Epithelial cell of proximal tubule (primary cell): ENCODE measurements around the gene BZW1. TPM values are rescaled to one million over a fixed set of nuclear protein-coding genes. Genes with fewer than 3 reads are reported as not detected.
"Not testable (repeated sequence)": the region's sequence is repeated elsewhere in the genome, so short reads cannot be mapped to it uniquely, and the experiment has no call there.

Experiments
- DNase-seq: peaks from one replicate; pipeline ENCODE4 v3.0.0-alpha.2; 2011; ENCODE audit warnings: low read depth
- H3K4me3 ChIP-seq: 2 replicates; pipeline ENCODE4 v1.5.1; 2011; ENCODE audit warnings: low read depth, mild to moderate bottlenecking, low read length
- CTCF ChIP-seq: conservative IDR thresholded peaks from 2 replicates; pipeline ENCODE4 v1.5.1; 2012; ENCODE audit warnings: low read depth, mild to moderate bottlenecking, low read length
- total RNA-seq: library from RNA; depleted of rRNA; stranded (reverse); fragments of >200 nt; gene quantifications from 2 replicates; pipeline ENCODE4 v1.2.3, GENCODE V29; 2015

Gene BZW1
- total RNA-seq, 1 donor from 2014 or later = 594 TPM

GRCh38 chr2:200814276-200814815, 2.6 kb downstream of the BZW1 start:
- H3K4me3 ChIP-seq = peak overlapping the region; percentile 17
- DNase-seq = no peak
- TF ChIP-seq CTCF = no peak

- DNase-seq = no peak
- no peak for TF ChIP-seq CTCF
- no peak overlapping the region for H3K4me3 ChIP-seq
Measured at GRCh38 chr2:200814917-200815316, 3.2 kb downstream of the BZW1 start.

DNA sequence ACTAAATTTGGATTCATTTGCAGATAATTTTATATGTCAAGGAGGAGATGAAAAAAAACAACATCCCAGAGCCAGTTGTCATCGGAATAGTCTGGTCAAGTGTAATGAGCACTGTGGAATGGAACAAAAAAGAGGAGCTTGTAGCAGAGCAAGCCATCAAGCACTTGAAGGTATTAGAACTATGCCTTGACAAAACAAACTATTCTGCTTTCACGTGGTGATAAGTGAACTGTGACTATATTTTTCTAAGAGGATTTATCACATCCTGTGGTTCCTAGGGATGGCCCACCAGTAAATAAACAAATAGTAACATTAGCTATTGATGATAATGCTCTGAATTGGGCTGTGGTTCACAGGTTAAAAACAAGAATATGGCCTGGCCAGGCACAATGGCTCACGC, 7.0 kb downstream of the BZW1 start:
- not testable (repeated sequence) for DNase-seq, H3K4me3 ChIP-seq

- H3K4me3 ChIP-seq = no peak overlapping the region
- no peak for DNase-seq
- TF ChIP-seq CTCF = no peak
Measured at GRCh38 chr2:200820573-200821234, 9.0 kb downstream of the BZW1 start.

- no peak overlapping the region for H3K4me3 ChIP-seq
- no peak for TF ChIP-seq CTCF
- no peak for DNase-seq
Measured at GRCh38 chr2:200821686-200822245, 10.1 kb downstream of the BZW1 start.

DNA sequence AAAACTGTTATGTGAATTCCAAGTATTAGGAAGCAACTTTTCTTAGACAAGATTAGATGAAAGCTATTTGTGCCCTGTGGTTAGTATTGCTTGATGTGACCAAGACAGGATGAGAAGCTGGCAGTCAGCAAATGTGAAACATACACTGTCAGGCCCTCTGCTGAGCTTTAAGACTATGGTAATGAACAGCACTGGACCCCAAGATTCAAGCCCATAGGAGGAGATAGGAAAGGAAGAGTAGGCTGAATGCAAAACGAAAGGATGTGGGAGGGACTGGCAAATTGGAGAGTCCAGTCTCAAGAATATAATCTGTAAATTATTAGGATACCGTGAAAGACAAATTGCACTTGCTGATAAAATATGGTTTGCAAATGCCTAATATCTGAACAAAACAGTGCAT, 16.4 kb downstream of the BZW1 start:
- DNase-seq = no peak
- H3K4me3 ChIP-seq = no peak overlapping the region
- no peak for TF ChIP-seq CTCF

- no peak for TF ChIP-seq CTCF
- no peak overlapping the region for H3K4me3 ChIP-seq
- DNase-seq = no peak
Measured at GRCh38 chr2:200828572-200829257, 17.0 kb downstream of the BZW1 start.
